CD4-positive, alpha-beta T cell (primary cell): ENCODE data around the gene PAIP1. TPM values are rescaled to one million over a fixed set of nuclear protein-coding genes. Genes with fewer than 3 reads are reported as not detected.
"Not testable (repeated sequence)": the region's sequence is repeated elsewhere in the genome, so short reads cannot be mapped to it uniquely, and the experiment has no call there.

Source experiments
- ATAC-seq: fragments of 200-7000 bp; cut with Tn5 transposase; one replicate; pipeline ENCODE4 v1.10.0; 2022; ENCODE audit warnings: mild to moderate bottlenecking; ENCODE audit not compliant: poor library complexity
- CTCF ChIA-PET: fragments of 350-600 bp; sonication (Branson Sonifier 250); formaldehyde crosslinking; loops from one replicate; lab custom pipeline; 2021; ENCODE audit warnings: antibody characterized with exemption, inconsistent platforms; lab: Charles Lee
- POLR2A ChIA-PET: fragments of 350-600 bp; sonication (Branson Sonifier 250); formaldehyde crosslinking; loops from one replicate; lab custom pipeline; 2021; ENCODE audit warnings: antibody characterized with exemption, inconsistent platforms; lab: Charles Lee
- DNase-seq, 14 experiments: peaks; one replicate each; pipeline ENCODE4 v3.0.0-alpha.2; 2013 to 2020; ENCODE audit warnings: mixed read lengths in 2 of 14
- H3K27ac ChIP-seq, 2 donors: one replicate each; pipeline versions ENCODE4 v1.5.1 to v1.7.0; 2013; ENCODE audit warnings: low read length in 2 of 2, low read depth in 1 of 2, mild to moderate bottlenecking in 1 of 2
- H3K27me3 ChIP-seq, 2 experiments: 1 replicate in 1 of 2; 2 replicates in 1 of 2; pipeline versions ENCODE4 v1.6.1 to v1.7.0; 2013; ENCODE audit warnings: low read length in 2 of 2, control low read depth in 1 of 2, mild to moderate bottlenecking in 1 of 2, moderate library complexity in 1 of 2; ENCODE audit not compliant: insufficient read depth in 2 of 2, control insufficient read depth in 1 of 2
- H3K36me3 ChIP-seq: one replicate; pipeline ENCODE4 v1.6.1; 2013; ENCODE audit warnings: low read length, control low read depth; ENCODE audit not compliant: insufficient read depth
- H3K4me1 ChIP-seq: one replicate; pipeline ENCODE4 v1.6.1; 2013; ENCODE audit warnings: low read length, control low read depth; ENCODE audit not compliant: insufficient read depth
- H3K4me3 ChIP-seq: one replicate; pipeline ENCODE4 v1.5.1; 2013; ENCODE audit warnings: mild to moderate bottlenecking, low read length, moderate library complexity
- H3K9me3 ChIP-seq, 2 experiments: 1 replicate in 1 of 2; 2 replicates in 1 of 2; pipeline versions ENCODE4 v1.6.1 to v1.7.0; 2013; ENCODE audit warnings: low read length in 2 of 2, mild to moderate bottlenecking in 2 of 2, control low read depth in 1 of 2, moderate library complexity in 1 of 2; ENCODE audit not compliant: control insufficient read depth in 1 of 2, insufficient read depth in 1 of 2
- H3K27ac Mint-ChIP-seq: one replicate; pipeline ENCODE4 v1.8.0; 2020; ENCODE audit warnings: mixed read lengths
- H3K27me3 Mint-ChIP-seq: one replicate; pipeline ENCODE4 v1.8.0; 2021; ENCODE audit warnings: mixed read lengths
- H3K36me3 Mint-ChIP-seq: one replicate; pipeline ENCODE4 v1.8.0; 2021; ENCODE audit warnings: low read depth, mixed read lengths
- H3K4me1 Mint-ChIP-seq: one replicate; pipeline ENCODE4 v1.8.0; 2021; ENCODE audit warnings: low read depth, mixed read lengths
- H3K4me3 Mint-ChIP-seq: one replicate; pipeline ENCODE4 v1.8.0; 2020; ENCODE audit warnings: mild to moderate bottlenecking, mixed read lengths
- H3K9me3 Mint-ChIP-seq: one replicate; pipeline ENCODE4 v1.8.0; 2020; ENCODE audit warnings: mixed read lengths
- intact Hi-C, 2 experiments: fragments of 100-400 bp; cut with DNase I in 1 of 2; cut with micrococcal nuclease in 1 of 2; formaldehyde crosslinking; loops; one replicate each; pipeline versions ENCODE4 v1.15.1 to v1.9.0; 2023 to 2025; cut with DNase I, micrococcal nuclease
- total RNA-seq, 174 experiments: library from RNA in 2 of 174; stranded (reverse) in 2 of 174; gene quantifications; one replicate each; pipeline ENCODE4 v1.2.3 and lab custom pipeline; 2021 to 2026
- TF ChIP-seq, protein P1 (sequence below): fragments of 200-600 bp; IDR thresholded peaks from one replicate; pipeline ENCODE4 v1.8.0; 2022; ENCODE audit warnings: antibody characterized with exemption, mild to moderate bottlenecking

PAIP1 gene
- total RNA-seq, 2 experiments from 2014 or later, result 33.9 to 35.1 TPM

DNA sequence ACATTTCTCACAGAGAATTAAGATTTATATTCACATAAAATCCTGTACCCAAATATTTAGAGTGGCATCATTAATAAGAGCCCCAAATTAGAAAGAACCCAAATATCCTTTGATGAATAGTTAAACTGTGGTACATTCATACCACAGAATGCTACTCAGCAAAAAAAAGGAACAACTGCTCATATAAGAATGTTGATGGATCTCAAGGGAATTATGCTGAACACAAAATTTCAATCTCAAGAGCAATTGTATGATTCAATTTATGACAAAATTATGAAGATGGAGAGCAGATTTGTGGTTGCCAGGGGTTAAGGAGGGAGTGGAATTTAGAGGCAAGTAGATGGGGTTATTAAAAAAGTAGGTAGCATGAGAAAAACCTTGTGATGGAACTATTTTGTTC lies 4.5 kb upstream of the PAIP1 start:
- TF ChIP-seq, protein P1, sequence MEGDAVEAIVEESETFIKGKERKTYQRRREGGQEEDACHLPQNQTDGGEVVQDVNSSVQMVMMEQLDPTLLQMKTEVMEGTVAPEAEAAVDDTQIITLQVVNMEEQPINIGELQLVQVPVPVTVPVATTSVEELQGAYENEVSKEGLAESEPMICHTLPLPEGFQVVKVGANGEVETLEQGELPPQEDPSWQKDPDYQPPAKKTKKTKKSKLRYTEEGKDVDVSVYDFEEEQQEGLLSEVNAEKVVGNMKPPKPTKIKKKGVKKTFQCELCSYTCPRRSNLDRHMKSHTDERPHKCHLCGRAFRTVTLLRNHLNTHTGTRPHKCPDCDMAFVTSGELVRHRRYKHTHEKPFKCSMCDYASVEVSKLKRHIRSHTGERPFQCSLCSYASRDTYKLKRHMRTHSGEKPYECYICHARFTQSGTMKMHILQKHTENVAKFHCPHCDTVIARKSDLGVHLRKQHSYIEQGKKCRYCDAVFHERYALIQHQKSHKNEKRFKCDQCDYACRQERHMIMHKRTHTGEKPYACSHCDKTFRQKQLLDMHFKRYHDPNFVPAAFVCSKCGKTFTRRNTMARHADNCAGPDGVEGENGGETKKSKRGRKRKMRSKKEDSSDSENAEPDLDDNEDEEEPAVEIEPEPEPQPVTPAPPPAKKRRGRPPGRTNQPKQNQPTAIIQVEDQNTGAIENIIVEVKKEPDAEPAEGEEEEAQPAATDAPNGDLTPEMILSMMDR, result no peak

DNA sequence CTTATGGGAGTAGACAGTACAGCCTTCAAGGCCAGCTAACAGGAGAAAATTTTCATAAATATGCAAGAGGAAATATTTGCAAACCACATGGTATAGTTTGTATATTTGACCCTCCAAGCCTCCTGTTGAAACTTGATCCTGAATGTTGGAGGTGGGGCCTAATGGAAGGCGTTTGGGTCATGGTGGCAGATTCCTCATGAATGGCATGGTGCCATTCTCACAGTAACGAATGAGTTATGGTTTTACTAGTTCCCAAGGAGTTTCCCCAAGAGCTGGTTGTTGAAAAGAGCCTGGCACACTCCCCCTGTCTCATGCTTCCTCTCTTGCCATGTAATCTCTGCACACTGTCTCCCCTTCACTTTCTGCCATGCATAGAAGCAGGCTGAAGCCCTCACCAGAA lies 3.3 kb upstream of the PAIP1 start:
- peaks cover 11% of the 10 kb centered on the region for H3K27me3 Mint-ChIP-seq
- no peaks in the 10 kb centered on the region for H3K36me3 ChIP-seq
- H3K36me3 Mint-ChIP-seq, result peaks cover 6% of the 10 kb centered on the region
- no peaks in the 10 kb centered on the region for H3K27me3 ChIP-seq
- no peak overlapping the region for H3K27ac Mint-ChIP-seq
- intact Hi-C loops, result no loop called here
- H3K9me3 ChIP-seq, result no peaks in the 10 kb centered on the region
- no peak overlapping the region for H3K4me3 ChIP-seq
- H3K4me1 Mint-ChIP-seq, result peaks cover 6% of the 10 kb centered on the region
- DNase-seq, result no peak
- TF ChIP-seq, protein P1, result no peak
- no peak for ATAC-seq
- CTCF ChIA-PET, result interaction anchor here (1.0 to 2.0 kb wide), 3 partner anchors 8 to 76 kb away, joined by 3 to 6 read pairs (median 3); partner anchors contain the start of gene TMEM267
- H3K9me3 Mint-ChIP-seq, result no peaks in the 10 kb centered on the region
- POLR2A ChIA-PET, result interaction anchor here (1.0 to 10.5 kb wide), 3 partner anchors 44 to 439 kb away, joined by 3 to 163 read pairs (median 5); partner anchors contain the start of genes TMEM267 and ZNF131
- H3K27ac ChIP-seq, result no peak overlapping the region
- no peak overlapping the region for H3K4me3 Mint-ChIP-seq
- H3K4me1 ChIP-seq, result peaks cover 18% of the 10 kb centered on the region

More for the DNA sequence above, 4.5 kb upstream of the PAIP1 start:
- H3K27me3 ChIP-seq, result no peaks in the 10 kb centered on the region
- ChIA-PET CTCF (no interaction called here), POLR2A (no interaction called here)
- H3K4me1 ChIP-seq, result peaks cover 11% of the 10 kb centered on the region
- intact Hi-C loops, result no loop called here
- no peak overlapping the region for H3K4me3 ChIP-seq
- Mint-ChIP-seq H3K27ac (no peak overlapping the region), H3K4me1 (peaks cover 6% of the 10 kb centered on the region), H3K27me3 (peaks cover 11% of the 10 kb centered on the region), H3K9me3 (no peaks in the 10 kb centered on the region), H3K36me3 (peaks cover 6% of the 10 kb centered on the region), H3K4me3 (no peak overlapping the region)
- no peaks in the 10 kb centered on the region for H3K9me3 ChIP-seq
- no peaks in the 10 kb centered on the region for H3K36me3 ChIP-seq
- no peak for ATAC-seq
- no peak overlapping the region for H3K27ac ChIP-seq
- DNase-seq, result no peak

DNA sequence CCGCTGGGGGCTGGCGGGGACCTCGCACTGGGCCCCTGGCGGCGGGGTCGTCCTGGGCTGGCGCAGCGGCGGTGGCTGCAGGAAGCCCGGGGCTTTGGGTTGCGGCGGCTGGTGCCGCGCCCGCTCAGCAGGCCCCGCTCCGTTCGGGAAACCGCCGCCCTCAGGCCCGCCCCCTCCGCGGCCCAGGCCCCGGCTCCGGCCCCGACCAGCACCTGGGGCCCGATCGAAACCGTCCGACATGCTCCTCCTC lies 345 bp downstream of the PAIP1 start:
- not testable (repeated sequence) for DNase-seq, H3K27me3 ChIP-seq, H3K9me3 Mint-ChIP-seq, H3K4me1 Mint-ChIP-seq, H3K36me3 Mint-ChIP-seq, H3K27me3 Mint-ChIP-seq, ATAC-seq, H3K9me3 ChIP-seq
- Histone ChIP-seq H3K27ac (peak overlapping the region; percentile 55 to 85), H3K4me3 (peak overlapping the region; percentile 96), H3K36me3 (peaks cover 32% of the 10 kb centered on the region), H3K4me1 (peaks cover 27% of the 10 kb centered on the region)
- ChIA-PET CTCF (interaction anchor here (1.0 to 2.7 kb wide), 3 partner anchors 41 to 73 kb away, joined by 3 to 25 read pairs (median 3); partner anchors contain the start of genes C5orf34, NNT and TMEM267), POLR2A (interaction anchor here (0.6 to 10.5 kb wide), 7 partner anchors 47 to 563 kb away, joined by 3 to 163 read pairs (median 4); partner anchors contain the start of genes NNT and TMEM267)
- intact Hi-C loops, result loop anchor here (1.0 to 10.0 kb wide), 7 partner anchors 42 to 1251 kb away; partner anchors contain the start of genes HMGCS1 (in 2 of the 2), C5orf34 (in 1 of the 2), MRPS30 (in 1 of the 2) and NNT (in 1 of the 2)
- Mint-ChIP-seq H3K27ac (peak overlapping the region; percentile 94), H3K4me3 (peak overlapping the region; percentile 66)
